Right cardiac atrium (tissue), 5 donors: ENCODE results near the gene SPG11. TPM values are rescaled to one million over a fixed set of nuclear protein-coding genes. Genes with fewer than 3 reads are reported as not detected.

Source experiments
- ATAC-seq, 2 donors: fragments of 200-7000 bp; cut with Tn5 transposase; one replicate each; pipeline versions ENCODE4 v1.8.0 to v1.9.1; 2020; ENCODE audit warnings: moderate library complexity in 2 of 2, mild to moderate bottlenecking in 1 of 2
- DNase-seq, 3 donors: peaks; one replicate each; pipeline ENCODE4 v3.0.0-alpha.2; 2020
- H3K27ac ChIP-seq: one replicate; pipeline ENCODE4 v1.5.1; 2013; ENCODE audit warnings: mild to moderate bottlenecking, low read length, control low read depth, moderate library complexity
- H3K27me3 ChIP-seq: one replicate; pipeline ENCODE4 v1.6.1; 2013; ENCODE audit not compliant: control insufficient read depth, insufficient read depth
- H3K4me1 ChIP-seq: one replicate; pipeline ENCODE4 v1.6.1; 2013; ENCODE audit warnings: low read length; ENCODE audit not compliant: control insufficient read depth, insufficient read depth
- H3K4me3 ChIP-seq: one replicate; pipeline ENCODE4 v1.5.1; 2013; ENCODE audit warnings: low read length, control low read depth
- H3K9me3 ChIP-seq: one replicate; pipeline ENCODE4 v1.6.1; 2013; ENCODE audit warnings: low read length; ENCODE audit not compliant: control insufficient read depth
- WGBS: extraction: QIAGEN DNeasy Blood & Tissue Kit; methylation state at CpG from one replicate; pipeline ENCODE4 v1.1.7; 2013; 5-methylcytosine and 5-hydroxymethylcytosine counted together
- intact Hi-C, 4 donors: fragments of 100-400 bp; cut with DNase I; formaldehyde crosslinking; loops; one replicate each; pipeline versions ENCODE4 v1.11.0 to v1.14.0; 2022 to 2023
- polyA plus RNA-seq: library from polyadenylated mRNA; stranded (reverse); fragments of 200-250 nt; gene quantifications from one replicate; pipeline ENCODE4 v1.2.3, GENCODE V29; 2013
- total RNA-seq, 4 donors: library from RNA; stranded (reverse); fragmentation: NEBNext Ultra II Directional; extraction: Animal tissue kit (Norgen Biotek cat#: 25700); gene quantifications; one replicate each; pipeline ENCODE4 v1.2.1, GENCODE V29; 2021
- donor health status: healthy with polysubstance abuse.
- donor health status: DM: no; HTN: yes; CAD: no.
- donor health status: DM: no; HTN: no; CAD: no.
- donor health status: DM: no; HTN: yes; CAD: no; lungs with severe emphysema.
- donor health status: DM: yes; HTN: yes; CAD: no.

SPG11 gene
- total and polyA plus RNA-seq, 5 donors: 15.0 to 45.7 (median 40.7) TPM

GRCh38 chr15:44676676-44677075 is 13.2 kb upstream of the SPG11 start:
- DNase-seq (no peak), ATAC-seq (peak in 1 of 2 donors; percentile 27)
- H3K9me3 ChIP-seq: no peaks in the 10 kb centered on the region
- WGBS: 45% methylated on average over 7 of the region's 7 CpGs
- intact Hi-C loops: no loop called here
- H3K27ac ChIP-seq: no peak overlapping the region
- no peak overlapping the region for H3K4me3 ChIP-seq
- H3K27me3 ChIP-seq: no peaks in the 10 kb centered on the region
- no peaks in the 10 kb centered on the region for H3K4me1 ChIP-seq

DNA sequence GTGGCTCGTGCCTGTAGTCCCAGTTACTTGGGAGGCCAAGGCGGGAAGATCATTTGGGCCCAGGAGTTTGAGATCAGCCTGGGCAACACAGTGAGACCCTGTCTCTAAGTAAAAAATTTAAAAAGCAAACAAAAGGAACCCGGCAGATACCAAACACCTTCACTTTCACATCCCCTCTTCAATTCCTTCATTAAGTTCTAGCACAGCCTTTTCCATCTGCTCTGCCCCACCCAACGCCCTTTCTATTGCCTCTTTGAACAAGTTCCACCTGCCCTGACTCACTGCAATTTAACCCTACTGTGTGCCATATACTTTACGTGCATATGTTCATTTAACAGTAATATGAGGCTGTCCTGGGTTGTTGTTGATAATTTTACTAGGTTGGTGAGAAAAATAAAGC is 12.4 kb upstream of the SPG11 start:
- no peaks in the 10 kb centered on the region for H3K27me3 ChIP-seq
- 82% methylated on average over 5 of the region's 5 CpGs for WGBS
- H3K27ac ChIP-seq: no peak overlapping the region
- intact Hi-C loops: no loop called here
- ATAC-seq (no peak), DNase-seq (no peak)
- H3K9me3 ChIP-seq: no peaks in the 10 kb centered on the region
- H3K4me1 ChIP-seq: no peaks in the 10 kb centered on the region
- H3K4me3 ChIP-seq: no peak overlapping the region

GRCh38 chr15:44673639-44674038 is 10.2 kb upstream of the SPG11 start:
- intact Hi-C loops: no loop called here
- Histone ChIP-seq H3K4me1 (no peaks in the 10 kb centered on the region), H3K4me3 (no peak overlapping the region), H3K27me3 (no peaks in the 10 kb centered on the region), H3K9me3 (no peaks in the 10 kb centered on the region), H3K27ac (no peak overlapping the region)
- ATAC-seq (no peak), DNase-seq (no peak)
- 91% methylated on average over 2 of the region's 2 CpGs for WGBS

- Histone ChIP-seq H3K4me3 (no peak overlapping the region), H3K27me3 (no peaks in the 10 kb centered on the region), H3K27ac (no peak overlapping the region), H3K4me1 (no peaks in the 10 kb centered on the region), H3K9me3 (no peaks in the 10 kb centered on the region)
- intact Hi-C loops: no loop called here
- WGBS: 85% methylated on average over 6 of the region's 6 CpGs
- DNase-seq: no peak
- ATAC-seq: no peak
Measured at GRCh38 chr15:44670087-44670950, 6.9 kb upstream of the SPG11 start.

GRCh38 chr15:44668921-44669320 is 5.5 kb upstream of the SPG11 start:
- no peak for ATAC-seq
- no peaks in the 10 kb centered on the region for H3K27me3 ChIP-seq
- H3K4me1 ChIP-seq: no peaks in the 10 kb centered on the region
- no peaks in the 10 kb centered on the region for H3K9me3 ChIP-seq
- intact Hi-C loops: loop anchor here in 1 of 4 donors (5.0 kb wide), 1 partner anchor 68 kb away; the partner anchor contains the start of gene TRIM69
- H3K4me3 ChIP-seq: no peak overlapping the region
- no peak overlapping the region for H3K27ac ChIP-seq
- WGBS: 56% methylated on average over 2 of the region's 2 CpGs
- no peak for DNase-seq

GRCh38 chr15:44667039-44667360 is 3.5 kb upstream of the SPG11 start:
- 46% methylated on average over 3 of the region's 3 CpGs for WGBS
- ATAC-seq: no peak
- Histone ChIP-seq H3K9me3 (no peaks in the 10 kb centered on the region), H3K4me3 (no peak overlapping the region), H3K27me3 (no peaks in the 10 kb centered on the region), H3K27ac (peak overlapping the region; percentile 20), H3K4me1 (no peaks in the 10 kb centered on the region)
- intact Hi-C loops: loop anchor here in 1 of 4 donors (5.0 kb wide), 1 partner anchor 70 kb away; the partner anchor contains the start of gene TRIM69
- no peak for DNase-seq

DNA sequence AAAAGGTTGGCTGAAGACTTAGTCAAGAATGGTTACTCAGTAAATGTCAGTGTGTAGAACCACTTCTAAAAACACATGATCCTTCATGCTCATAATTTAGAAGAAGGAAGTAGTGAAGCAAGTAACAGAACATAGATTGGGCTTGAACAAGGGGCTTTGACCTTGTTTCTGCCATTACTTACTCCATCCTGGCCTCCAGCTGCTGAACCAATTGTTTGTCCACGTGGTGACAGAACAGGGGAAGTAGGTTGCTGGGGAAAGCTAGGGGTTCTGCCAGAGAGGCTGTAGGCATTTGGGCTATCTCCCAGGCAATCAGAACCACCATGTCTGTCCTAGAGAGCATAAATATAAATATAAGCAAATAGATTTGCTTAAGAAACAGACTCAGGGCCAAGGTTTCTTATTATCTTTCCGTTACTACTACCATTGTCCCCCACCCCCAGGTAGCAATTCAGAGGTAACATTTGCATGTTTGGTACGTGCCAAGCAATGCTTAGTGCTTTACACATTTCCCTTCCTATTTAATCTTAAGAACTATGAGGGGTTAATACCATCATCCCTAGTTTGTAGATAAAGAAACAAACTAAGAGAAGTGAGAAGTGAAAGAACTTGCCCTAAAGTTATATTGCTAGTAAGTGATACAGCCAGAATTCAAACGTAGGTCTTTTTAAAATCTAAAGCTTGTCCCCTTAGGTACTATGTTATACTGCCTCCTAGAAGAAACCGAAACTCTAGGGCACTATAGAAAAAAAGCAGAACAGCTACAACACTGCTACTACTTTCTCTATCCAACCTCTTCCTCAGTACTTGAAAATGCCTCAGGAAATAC is 3.0 kb upstream of the SPG11 start:
- no peak for DNase-seq
- no peaks in the 10 kb centered on the region for H3K4me1 ChIP-seq
- no peaks in the 10 kb centered on the region for H3K27me3 ChIP-seq
- intact Hi-C loops: loop anchor here in 1 of 4 donors (5.0 kb wide), 1 partner anchor 71 kb away; the partner anchor contains the start of gene TRIM69
- WGBS: 46% methylated on average over 5 of the region's 5 CpGs
- no peaks in the 10 kb centered on the region for H3K9me3 ChIP-seq
- ATAC-seq: no peak
- no peak overlapping the region for H3K4me3 ChIP-seq
- peak overlapping the region; percentile 20 for H3K27ac ChIP-seq

- no peaks in the 10 kb centered on the region for H3K9me3 ChIP-seq
- H3K27me3 ChIP-seq: no peaks in the 10 kb centered on the region
- DNase-seq (peak; percentile 73 to 87 (median 85)), ATAC-seq (peak; percentile 73 to 84)
- peak overlapping the region; percentile 91 for H3K27ac ChIP-seq
- intact Hi-C loops: loop anchor here in 3 of 4 donors (2.0 to 5.0 kb wide), 2 partner anchors 66 to 75 kb away; partner anchors contain the start of gene TRIM69 (in 2 of the 3)
- H3K4me1 ChIP-seq: no peaks in the 10 kb centered on the region
- peak overlapping the region; percentile 75 for H3K4me3 ChIP-seq
- 10% methylated on average over 34 of the region's 34 CpGs for WGBS
Measured at GRCh38 chr15:44662478-44663409, 718 bp downstream of the SPG11 start.

- ATAC-seq (no peak), DNase-seq (no peak)
- Histone ChIP-seq H3K9me3 (no peaks in the 10 kb centered on the region), H3K27ac (no peak overlapping the region), H3K27me3 (no peaks in the 10 kb centered on the region), H3K4me3 (no peak overlapping the region), H3K4me1 (no peaks in the 10 kb centered on the region)
- intact Hi-C loops: loop anchor here in 2 of 4 donors (5.0 kb wide), 1 partner anchor 76 kb away; the partner anchor contains the start of gene TRIM69 (in 2 of the 2)
Measured at GRCh38 chr15:44661576-44661975, 1.9 kb downstream of the SPG11 start.

GRCh38 chr15:44659056-44659455 is 4.4 kb downstream of the SPG11 start:
- Histone ChIP-seq H3K4me3 (no peak overlapping the region), H3K27ac (no peak overlapping the region), H3K9me3 (no peaks in the 10 kb centered on the region), H3K4me1 (no peaks in the 10 kb centered on the region), H3K27me3 (no peaks in the 10 kb centered on the region)
- 90% methylated on average over 3 of the region's 3 CpGs for WGBS
- intact Hi-C loops: no loop called here
- DNase-seq (no peak), ATAC-seq (no peak)
